ENCODE data around the gene PPP4R4. TPM values are rescaled to one million over a fixed set of nuclear protein-coding genes. Genes with fewer than 3 reads are reported as not detected.

PPP4R4 gene, protein sequence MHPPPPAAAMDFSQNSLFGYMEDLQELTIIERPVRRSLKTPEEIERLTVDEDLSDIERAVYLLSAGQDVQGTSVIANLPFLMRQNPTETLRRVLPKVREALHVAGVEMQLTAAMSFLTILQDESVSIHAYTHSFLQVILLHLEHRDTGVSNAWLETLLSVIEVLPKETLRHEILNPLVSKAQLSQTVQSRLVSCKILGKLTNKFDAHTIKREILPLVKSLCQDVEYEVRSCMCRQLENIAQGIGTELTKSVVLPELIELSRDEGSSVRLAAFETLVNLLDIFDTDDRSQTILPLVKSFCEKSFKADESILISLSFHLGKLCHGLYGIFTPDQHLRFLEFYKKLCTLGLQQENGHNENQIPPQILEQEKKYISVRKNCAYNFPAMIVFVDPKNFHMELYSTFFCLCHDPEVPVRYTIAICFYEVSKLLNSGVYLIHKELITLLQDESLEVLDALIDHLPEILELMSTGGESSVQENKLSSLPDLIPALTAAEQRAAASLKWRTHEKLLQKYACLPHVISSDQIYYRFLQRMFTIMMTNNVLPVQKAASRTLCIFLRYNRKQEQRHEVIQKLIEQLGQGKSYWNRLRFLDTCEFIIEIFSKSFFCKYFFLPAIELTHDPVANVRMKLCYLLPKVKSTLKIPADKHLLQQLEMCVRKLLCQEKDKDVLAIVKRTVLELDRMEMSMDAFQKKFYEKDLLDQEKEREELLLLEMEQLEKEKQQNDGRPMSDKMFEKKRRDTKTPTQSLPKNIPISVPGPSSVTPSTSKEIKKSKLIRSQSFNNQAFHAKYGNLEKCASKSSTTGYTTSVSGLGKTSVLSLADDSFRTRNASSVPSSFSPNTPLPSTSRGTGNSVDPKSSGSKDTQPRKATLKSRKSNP
- total RNA-seq: 1 to 10 TPM; 4.6 to 8.4 TPM
- 5.2 TPM for polyA plus RNA-seq (2013, experiment 1 of 2)
- polyA plus RNA-seq (2013, experiment 2 of 2): 4.4 TPM
- long read RNA-seq, experiment 1, partial matches to known transcripts: 2 of 3 reads
- long read RNA-seq, experiment 1, other reads (novel, unspliced or antisense): 1 of 3 reads
- long read RNA-seq, experiment 2, partial matches to known transcripts: 4 of 11 reads
- long read RNA-seq, experiment 2, other reads (novel, unspliced or antisense): 4 of 11 reads
- long read RNA-seq, experiment 3, partial matches to known transcripts: 1 of 4 reads
- long read RNA-seq, experiment 3, other reads (novel, unspliced or antisense): 1 of 4 reads
- long read RNA-seq, experiment 4, partial matches to known transcripts: 0 of 1 reads
- long read RNA-seq, experiment 4, other reads (novel, unspliced or antisense): 1 of 1 reads

DNA sequence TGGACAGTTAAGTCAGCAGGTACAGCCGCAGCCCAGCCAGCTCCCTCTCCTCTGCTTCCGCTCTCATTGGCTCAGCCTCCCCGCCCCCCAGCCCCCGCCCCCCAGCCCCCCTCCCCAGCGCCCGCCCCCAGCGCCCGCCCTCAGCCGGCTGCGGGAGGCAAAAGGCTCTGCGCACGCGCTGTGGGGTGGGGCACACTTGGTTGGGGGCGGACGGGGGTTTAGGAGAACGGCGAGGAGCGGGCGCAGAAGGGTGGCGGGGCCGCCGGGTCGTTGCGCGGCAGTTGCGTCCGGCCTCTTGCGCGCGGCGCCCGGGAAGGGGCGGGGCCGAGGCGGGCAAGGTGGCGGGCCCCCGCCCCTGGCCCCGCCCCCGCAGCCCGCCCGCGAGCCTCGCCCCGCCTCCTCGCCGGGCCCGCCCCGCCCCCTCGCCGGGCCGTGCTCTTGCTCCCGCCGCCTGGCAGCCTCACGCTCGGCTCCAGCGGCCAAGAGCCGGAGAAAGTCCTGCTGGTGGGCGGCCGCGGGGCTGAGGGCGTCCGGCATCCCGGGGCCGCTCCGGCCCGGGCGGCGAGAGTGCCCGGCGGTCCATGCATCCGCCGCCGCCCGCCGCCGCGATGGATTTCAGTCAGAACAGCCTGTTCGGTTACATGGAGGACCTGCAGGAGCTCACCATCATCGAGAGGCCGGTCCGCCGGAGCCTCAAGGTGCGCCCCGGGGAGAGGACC lies at the start of gene PPP4R4:
Gene PPP4R4, plus strand, starts transcription at position 438 of the 719 bp plus-strand sequence. Its CDS starts 144 bp downstream, at position 582.
- Mint-ChIP-seq H3K4me1 (peaks cover 4% of the 10 kb centered on the region), H3K27ac (peak within 1 kb of the TSS; percentile 59), H3K4me3 (peak within 1 kb of the TSS; percentile 74), H3K9me3 (no peaks in the 10 kb centered on the region), H3K27me3 (ENCODE audit: insufficient read depth) (peaks cover 58% of the 10 kb centered on the region), H3K36me3 (ENCODE audit: low read depth) (no peaks in the 10 kb centered on the region)
- peak; percentile 99 for DNase-seq
- TF ChIP-seq, protein P1, sequence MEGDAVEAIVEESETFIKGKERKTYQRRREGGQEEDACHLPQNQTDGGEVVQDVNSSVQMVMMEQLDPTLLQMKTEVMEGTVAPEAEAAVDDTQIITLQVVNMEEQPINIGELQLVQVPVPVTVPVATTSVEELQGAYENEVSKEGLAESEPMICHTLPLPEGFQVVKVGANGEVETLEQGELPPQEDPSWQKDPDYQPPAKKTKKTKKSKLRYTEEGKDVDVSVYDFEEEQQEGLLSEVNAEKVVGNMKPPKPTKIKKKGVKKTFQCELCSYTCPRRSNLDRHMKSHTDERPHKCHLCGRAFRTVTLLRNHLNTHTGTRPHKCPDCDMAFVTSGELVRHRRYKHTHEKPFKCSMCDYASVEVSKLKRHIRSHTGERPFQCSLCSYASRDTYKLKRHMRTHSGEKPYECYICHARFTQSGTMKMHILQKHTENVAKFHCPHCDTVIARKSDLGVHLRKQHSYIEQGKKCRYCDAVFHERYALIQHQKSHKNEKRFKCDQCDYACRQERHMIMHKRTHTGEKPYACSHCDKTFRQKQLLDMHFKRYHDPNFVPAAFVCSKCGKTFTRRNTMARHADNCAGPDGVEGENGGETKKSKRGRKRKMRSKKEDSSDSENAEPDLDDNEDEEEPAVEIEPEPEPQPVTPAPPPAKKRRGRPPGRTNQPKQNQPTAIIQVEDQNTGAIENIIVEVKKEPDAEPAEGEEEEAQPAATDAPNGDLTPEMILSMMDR (conservative IDR thresholded peaks at IDR 0.05): no peak
- peak within 1 kb of the TSS; percentile 84 for H3K4me3 ChIP-seq (ENCODE audit: low read length)
- H3K9me3 ChIP-seq (ENCODE audit: control insufficient read depth, low read length): peaks cover under 1% of the 10 kb centered on the region
- H3K9ac ChIP-seq (ENCODE audit: extremely low read depth, low read length, poor library complexity, severe bottlenecking): peak within 1 kb of the TSS; percentile 36
- no peaks in the 10 kb centered on the region for H3K4me1 ChIP-seq (ENCODE audit: control insufficient read depth, insufficient read depth, low read length)
- no peaks in the 10 kb centered on the region for H3K36me3 ChIP-seq (ENCODE audit: control insufficient read depth, insufficient read depth, low read length)
- H3K27ac ChIP-seq (ENCODE audit: low read depth, low read length): no peak within 1 kb of the TSS
- peaks cover 52% of the 10 kb centered on the region for H3K27me3 ChIP-seq (ENCODE audit: control insufficient read depth, insufficient read depth, low read length, poor library complexity, severe bottlenecking)
- WGBS, 2 experiments (ENCODE audit: insufficient coverage in 1 of 2, insufficient read length in 1 of 2): 0% methylated on average over 18 to 78 of the region's 84 CpGs

DNA sequence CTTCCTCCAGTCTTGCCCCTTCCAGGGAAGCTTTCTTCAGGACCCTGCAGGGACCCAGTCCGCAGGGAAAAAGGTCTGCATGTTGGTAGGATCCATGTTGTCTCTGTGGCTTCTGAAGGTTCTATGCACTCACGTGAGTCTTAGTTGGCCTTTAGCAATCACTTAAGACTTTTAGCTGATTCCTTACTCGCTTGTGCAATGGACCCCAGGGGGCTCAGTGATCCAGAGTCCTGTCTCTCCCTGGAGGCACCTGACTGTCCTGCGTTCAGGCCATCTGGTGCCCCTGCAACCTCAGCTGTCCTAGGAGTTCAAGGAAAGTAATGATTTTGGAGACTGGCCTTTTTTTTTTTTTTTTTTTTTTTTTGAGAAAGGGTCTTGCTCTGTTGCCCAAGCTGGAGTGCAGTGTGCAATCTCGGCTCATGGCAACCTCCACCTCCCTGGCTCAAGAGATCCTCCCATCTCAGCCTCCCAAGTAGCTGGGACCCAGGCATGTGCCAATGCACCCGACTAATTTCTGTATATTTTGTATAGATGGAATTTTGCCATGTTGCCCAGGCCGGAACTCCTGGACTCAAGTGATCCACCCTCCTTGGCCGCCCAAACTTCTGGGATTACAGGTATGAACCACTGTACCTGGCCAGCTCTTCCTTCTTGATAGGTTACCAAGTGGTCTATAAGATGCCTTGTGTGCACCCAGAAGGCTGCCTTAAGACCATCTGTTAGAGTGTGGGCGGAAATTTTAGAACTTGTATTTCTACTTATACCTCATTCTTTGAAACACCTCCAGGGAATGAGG lies 49.3 kb upstream of the PPP4R4 start:
- Mint-ChIP-seq H3K4me1 (no peaks in the 10 kb centered on the region), H3K27me3 (ENCODE audit: insufficient read depth) (peaks cover 20% of the 10 kb centered on the region), H3K4me3 (no peak overlapping the region), H3K9me3 (peaks cover 4% of the 10 kb centered on the region), H3K36me3 (ENCODE audit: low read depth) (no peaks in the 10 kb centered on the region), H3K27ac (no peak overlapping the region)
- H3K4me1 ChIP-seq (ENCODE audit: control insufficient read depth, insufficient read depth, low read length): no peaks in the 10 kb centered on the region
- H3K27ac ChIP-seq (ENCODE audit: low read depth, low read length): no peak overlapping the region
- no peak overlapping the region for H3K9ac ChIP-seq (ENCODE audit: extremely low read depth, low read length, poor library complexity, severe bottlenecking)
- TF ChIP-seq, protein P1 (conservative IDR thresholded peaks at IDR 0.05): no peak
- peak; percentile 20 for DNase-seq
- H3K27me3 ChIP-seq (ENCODE audit: control insufficient read depth, insufficient read depth, low read length, poor library complexity, severe bottlenecking): no peaks in the 10 kb centered on the region
- no peaks in the 10 kb centered on the region for H3K9me3 ChIP-seq (ENCODE audit: control insufficient read depth, low read length)
- 93 to 97% methylated on average over 5 to 8 of the region's 9 CpGs for WGBS, 2 experiments (ENCODE audit: insufficient coverage in 1 of 2, insufficient read length in 1 of 2)
- no peak overlapping the region for H3K4me3 ChIP-seq (ENCODE audit: low read length)
- no peaks in the 10 kb centered on the region for H3K36me3 ChIP-seq (ENCODE audit: control insufficient read depth, insufficient read depth, low read length)

Measured in endodermal cell (in vitro differentiated cells).